Progenitor cell of endocrine pancreas (in vitro differentiated cells): Measurements from ENCODE around the gene NAGLU. TPM values are rescaled to one million over a fixed set of nuclear protein-coding genes. Genes with fewer than 3 reads are reported as not detected.
A peak's percentile ranks its signal among the peaks of the same experiment; 100 is the strongest.

Experiments used
- DNase-seq: peaks from one replicate; pipeline ENCODE4 v3.0.0; 2021; ENCODE audit warnings: low spot score; ENCODE audit not compliant: unreplicated experiment
- H3K27ac Mint-ChIP-seq: 2 replicates; pipeline ENCODE4 v1.8.0; 2021; ENCODE audit warnings: mild to moderate bottlenecking, moderate library complexity, mixed read lengths
- H3K27me3 Mint-ChIP-seq: 2 replicates; pipeline ENCODE4 v1.8.0; 2021; ENCODE audit warnings: mixed read lengths
- H3K36me3 Mint-ChIP-seq: 2 replicates; pipeline ENCODE4 v1.8.0; 2022; ENCODE audit warnings: mixed read lengths; ENCODE audit not compliant: insufficient read depth
- H3K4me1 Mint-ChIP-seq: 2 replicates; pipeline ENCODE4 v1.8.0; 2021; ENCODE audit warnings: low read depth, mixed read lengths
- H3K4me3 Mint-ChIP-seq: 2 replicates; pipeline ENCODE4 v1.8.0; 2021; ENCODE audit warnings: low read depth, mild to moderate bottlenecking, moderate library complexity, mixed read lengths
- H3K9me3 Mint-ChIP-seq: 2 replicates; pipeline ENCODE4 v1.8.0; 2021; ENCODE audit warnings: low read depth, mixed read lengths
- total RNA-seq: library from RNA; stranded (reverse); gene quantifications from 2 replicates; pipeline ENCODE4 v1.2.1, GENCODE V29; 2021
- TF ChIP-seq, protein P1 (sequence below): fragments of 200-600 bp; sonication (generic); IDR thresholded peaks from one replicate; pipeline ENCODE4 v1.5.0; 2021; ENCODE audit warnings: antibody characterized with exemption, mild to moderate bottlenecking; ENCODE audit not compliant: unreplicated experiment

Gene NAGLU
- total RNA-seq, 1 donor from 2014 or later, result 19.0 TPM

DNA sequence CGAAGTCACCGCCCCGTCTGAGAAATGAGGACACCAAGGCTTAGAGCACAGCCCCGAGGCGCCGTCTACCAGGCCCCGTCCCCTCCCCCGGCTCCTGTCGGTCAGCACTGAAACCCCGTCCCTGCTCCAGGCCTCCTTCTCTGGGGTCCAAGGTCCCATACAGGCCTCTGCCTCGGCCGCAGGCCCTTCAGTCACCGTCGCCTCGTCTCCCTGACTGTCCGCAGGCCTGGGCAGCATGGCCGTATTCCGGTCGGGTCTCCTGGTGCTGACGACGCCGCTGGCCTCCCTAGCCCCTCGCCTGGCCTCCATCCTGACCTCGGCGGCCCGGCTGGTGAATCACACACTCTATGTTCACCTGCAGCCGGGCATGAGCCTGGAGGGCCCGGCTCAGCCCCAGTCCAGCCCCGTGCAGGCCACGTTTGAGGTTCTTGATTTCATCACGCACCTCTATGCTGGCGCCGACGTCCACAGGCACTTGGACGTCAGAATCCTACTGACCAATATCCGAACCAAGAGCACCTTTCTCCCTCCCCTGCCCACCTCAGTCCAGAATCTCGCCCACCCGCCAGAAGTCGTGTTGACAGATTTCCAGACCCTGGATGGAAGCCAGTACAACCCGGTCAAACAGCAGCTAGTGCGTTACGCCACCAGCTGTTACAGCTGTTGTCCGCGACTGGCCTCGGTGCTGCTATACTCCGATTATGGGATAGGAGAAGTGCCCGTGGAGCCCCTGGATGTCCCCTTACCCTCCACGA lies 26.5 kb downstream of the NAGLU start:
- H3K4me3 Mint-ChIP-seq, result peak overlapping the region; percentile 92
- H3K36me3 Mint-ChIP-seq, result no peaks in the 10 kb centered on the region
- no peaks in the 10 kb centered on the region for H3K9me3 Mint-ChIP-seq
- H3K4me1 Mint-ChIP-seq, result peaks cover 17% of the 10 kb centered on the region
- DNase-seq, result no peak
- H3K27me3 Mint-ChIP-seq, result no peaks in the 10 kb centered on the region
- TF ChIP-seq, protein P1, sequence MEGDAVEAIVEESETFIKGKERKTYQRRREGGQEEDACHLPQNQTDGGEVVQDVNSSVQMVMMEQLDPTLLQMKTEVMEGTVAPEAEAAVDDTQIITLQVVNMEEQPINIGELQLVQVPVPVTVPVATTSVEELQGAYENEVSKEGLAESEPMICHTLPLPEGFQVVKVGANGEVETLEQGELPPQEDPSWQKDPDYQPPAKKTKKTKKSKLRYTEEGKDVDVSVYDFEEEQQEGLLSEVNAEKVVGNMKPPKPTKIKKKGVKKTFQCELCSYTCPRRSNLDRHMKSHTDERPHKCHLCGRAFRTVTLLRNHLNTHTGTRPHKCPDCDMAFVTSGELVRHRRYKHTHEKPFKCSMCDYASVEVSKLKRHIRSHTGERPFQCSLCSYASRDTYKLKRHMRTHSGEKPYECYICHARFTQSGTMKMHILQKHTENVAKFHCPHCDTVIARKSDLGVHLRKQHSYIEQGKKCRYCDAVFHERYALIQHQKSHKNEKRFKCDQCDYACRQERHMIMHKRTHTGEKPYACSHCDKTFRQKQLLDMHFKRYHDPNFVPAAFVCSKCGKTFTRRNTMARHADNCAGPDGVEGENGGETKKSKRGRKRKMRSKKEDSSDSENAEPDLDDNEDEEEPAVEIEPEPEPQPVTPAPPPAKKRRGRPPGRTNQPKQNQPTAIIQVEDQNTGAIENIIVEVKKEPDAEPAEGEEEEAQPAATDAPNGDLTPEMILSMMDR, result no peak
- peak overlapping the region; percentile 98 for H3K27ac Mint-ChIP-seq

DNA sequence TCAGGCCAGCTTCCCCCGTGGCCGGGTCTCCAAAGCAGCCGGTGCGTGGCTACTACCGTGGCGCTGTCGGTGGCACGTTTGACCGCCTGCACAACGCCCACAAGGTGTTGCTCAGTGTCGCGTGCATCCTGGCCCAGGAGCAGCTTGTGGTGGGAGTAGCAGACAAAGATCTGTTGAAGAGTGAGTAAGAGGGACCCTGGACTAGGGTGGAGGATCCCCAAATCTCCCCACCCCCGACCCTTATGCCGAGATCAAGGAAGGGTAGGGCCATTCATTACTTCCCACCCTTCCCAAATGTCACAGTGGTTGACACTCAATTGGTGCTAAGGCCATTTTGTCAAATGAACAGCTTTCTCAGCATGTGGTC lies 27.1 kb downstream of the NAGLU start:
- peaks cover 21% of the 10 kb centered on the region for H3K4me1 Mint-ChIP-seq
- H3K36me3 Mint-ChIP-seq, result peaks cover 2% of the 10 kb centered on the region
- no peaks in the 10 kb centered on the region for H3K27me3 Mint-ChIP-seq
- TF ChIP-seq, protein P1, result no peak
- H3K4me3 Mint-ChIP-seq, result peak overlapping the region; percentile 92
- H3K27ac Mint-ChIP-seq, result peak overlapping the region; percentile 98
- DNase-seq, result no peak
- H3K9me3 Mint-ChIP-seq, result no peaks in the 10 kb centered on the region

DNA sequence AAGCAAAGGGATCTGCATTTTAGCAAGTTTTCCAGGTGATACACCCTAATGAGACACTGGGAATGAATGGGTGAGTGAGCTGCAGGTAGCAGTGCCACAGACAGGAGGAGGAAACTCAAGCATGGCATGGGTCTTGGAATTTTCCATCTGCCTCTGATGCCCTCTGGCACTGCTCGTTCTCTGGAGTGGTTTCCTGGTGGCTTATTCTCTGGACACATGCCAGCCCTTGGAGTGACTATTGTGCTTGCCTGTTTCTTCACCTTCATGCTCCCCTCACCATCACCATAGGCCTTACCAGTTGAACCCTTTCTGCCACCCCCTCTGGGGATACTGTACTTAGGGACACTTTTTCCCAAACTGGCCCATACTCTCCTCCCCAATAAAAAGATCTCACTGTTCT lies 27.5 kb downstream of the NAGLU start:
- TF ChIP-seq, protein P1, result no peak
- no peaks in the 10 kb centered on the region for H3K9me3 Mint-ChIP-seq
- peaks cover 2% of the 10 kb centered on the region for H3K36me3 Mint-ChIP-seq
- peaks cover 21% of the 10 kb centered on the region for H3K4me1 Mint-ChIP-seq
- H3K27me3 Mint-ChIP-seq, result no peaks in the 10 kb centered on the region
- H3K4me3 Mint-ChIP-seq, result peak overlapping the region; percentile 92
- DNase-seq, result no peak
- peak overlapping the region; percentile 67 for H3K27ac Mint-ChIP-seq

DNA sequence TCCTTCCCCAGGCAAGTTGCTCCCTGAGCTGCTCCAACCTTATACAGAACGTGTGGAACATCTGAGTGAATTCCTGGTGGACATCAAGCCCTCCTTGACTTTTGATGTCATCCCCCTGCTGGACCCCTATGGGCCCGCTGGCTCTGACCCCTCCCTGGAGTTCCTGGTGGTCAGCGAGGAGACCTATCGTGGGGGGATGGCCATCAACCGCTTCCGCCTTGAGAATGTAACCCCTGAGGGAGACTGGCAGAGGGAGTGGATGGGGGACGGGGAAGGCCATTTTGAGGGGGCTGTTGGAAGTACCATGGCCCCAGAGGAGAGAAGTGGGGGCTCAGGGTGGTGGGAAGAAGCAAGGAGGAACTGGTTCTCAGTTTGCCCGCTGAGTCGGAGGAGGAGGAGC lies 27.9 kb downstream of the NAGLU start:
- Mint-ChIP-seq H3K9me3 (no peaks in the 10 kb centered on the region), H3K4me3 (peak overlapping the region; percentile 92), H3K27ac (no peak overlapping the region), H3K36me3 (peaks cover 2% of the 10 kb centered on the region), H3K27me3 (no peaks in the 10 kb centered on the region), H3K4me1 (peaks cover 21% of the 10 kb centered on the region)
- TF ChIP-seq, protein P1, result no peak
- DNase-seq, result no peak

DNA sequence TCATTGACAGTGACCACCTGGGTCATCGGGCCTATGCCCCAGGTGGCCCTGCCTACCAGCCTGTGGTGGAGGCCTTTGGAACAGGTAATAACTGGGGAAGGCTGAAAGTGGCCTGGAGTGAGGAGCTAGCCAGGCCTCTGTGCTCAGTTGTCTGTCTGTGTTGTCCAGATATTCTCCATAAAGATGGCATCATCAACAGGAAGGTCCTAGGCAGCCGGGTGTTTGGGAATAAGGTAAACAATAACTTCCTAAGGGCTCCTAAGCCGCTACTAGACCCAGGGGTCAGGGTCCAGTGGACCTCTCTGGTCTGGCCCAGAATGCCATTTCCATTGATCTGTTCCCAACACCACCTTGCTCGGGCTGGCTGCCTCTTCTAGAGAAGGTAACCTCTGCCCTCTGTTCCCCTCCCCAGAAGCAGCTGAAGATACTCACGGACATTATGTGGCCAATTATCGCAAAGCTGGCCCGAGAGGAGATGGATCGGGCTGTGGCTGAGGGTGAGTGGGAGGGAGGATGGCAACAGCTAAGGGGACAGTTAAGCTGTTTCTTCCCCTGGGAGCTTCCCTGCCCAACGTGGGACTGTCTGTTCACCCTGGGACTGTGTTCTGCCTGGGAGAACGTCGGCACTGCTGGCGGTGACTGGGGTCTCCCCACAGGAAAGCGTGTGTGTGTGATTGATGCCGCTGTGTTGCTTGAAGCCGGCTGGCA lies 28.9 kb downstream of the NAGLU start:
- Mint-ChIP-seq H3K27me3 (no peaks in the 10 kb centered on the region), H3K9me3 (no peaks in the 10 kb centered on the region), H3K27ac (no peak overlapping the region), H3K4me1 (peaks cover 21% of the 10 kb centered on the region), H3K4me3 (no peak overlapping the region), H3K36me3 (peaks cover 3% of the 10 kb centered on the region)
- no peak for DNase-seq
- TF ChIP-seq, protein P1, result no peak
